ENCODE results near the gene BOC. TPM values are rescaled to one million over a fixed set of nuclear protein-coding genes. Genes with fewer than 3 reads are reported as not detected.

The BOC gene
- total RNA-seq, 4 donors from 2014 or later = 3.7 to 7.4 (median 4.6) TPM

GRCh38 chr3:113214917-113215595 is 3.7 kb downstream of the BOC start:
- Histone ChIP-seq H3K27me3 (peaks cover 0 to 21% (median 15%) of the 10 kb centered on the region in 3 donors), H3K4me1 (peaks cover 0 to 12% of the 10 kb centered on the region in 2 donors)
- no peak for ATAC-seq

GRCh38 chr3:113216393-113216792 is 5.0 kb downstream of the BOC start:
- intact Hi-C loops (cut with DNase I; ENCODE audit: low total_unique reads) = no loop called here

More at GRCh38 chr3:113214917-113215595, 3.7 kb downstream of the BOC start:
- Histone ChIP-seq H3K4me3 (no peak overlapping the region), H3K36me3 (no peaks in the 10 kb centered on the region), H3K27ac (no peak overlapping the region), H3K9me3 (no peaks in the 10 kb centered on the region)
- DNase-seq = no peak
- intact Hi-C loops (cut with DNase I; ENCODE audit: low total_unique reads) = no loop called here
- in situ Hi-C loops (cut with MboI; ENCODE audit: low sequenced_read_pairs in 4 of 4) = no loop called here
- TF ChIP-seq CTCF (IDR thresholded peaks at IDR 0.05 in 4 of 5, conservative IDR thresholded peaks at IDR 0.05 in 1 of 5) = no peak
- no peak for TF ChIP-seq POLR2A (IDR thresholded peaks at IDR 0.05)

GRCh38 chr3:113218011-113218680 is 6.8 kb downstream of the BOC start:
- intact Hi-C loops (cut with DNase I; ENCODE audit: low total_unique reads) (no loop called here), in situ Hi-C loops (cut with MboI; ENCODE audit: low sequenced_read_pairs in 4 of 4) (no loop called here)
- no peak overlapping the region for H3K27ac ChIP-seq
- peaks cover 0 to 11% (median 10%) of the 10 kb centered on the region in 3 donors for H3K27me3 ChIP-seq
- ATAC-seq (no peak), DNase-seq (no peak)
- H3K36me3 ChIP-seq = no peaks in the 10 kb centered on the region
- H3K4me3 ChIP-seq = no peak overlapping the region
- H3K4me1 ChIP-seq = peaks cover 0 to 2% of the 10 kb centered on the region in 2 donors
- H3K9me3 ChIP-seq = no peaks in the 10 kb centered on the region
- no peak for TF ChIP-seq POLR2A (IDR thresholded peaks at IDR 0.05)
- TF ChIP-seq CTCF (IDR thresholded peaks at IDR 0.05 in 4 of 5, conservative IDR thresholded peaks at IDR 0.05 in 1 of 5) = no peak

More at GRCh38 chr3:113216393-113216792, 5.0 kb downstream of the BOC start:
- H3K27me3 ChIP-seq = peaks cover 0 to 21% (median 15%) of the 10 kb centered on the region in 3 donors
- no peaks in the 10 kb centered on the region for H3K36me3 ChIP-seq
- no peak overlapping the region for H3K27ac ChIP-seq
- DNase-seq (no peak), ATAC-seq (no peak)
- peaks cover 0 to 12% of the 10 kb centered on the region in 2 donors for H3K4me1 ChIP-seq
- in situ Hi-C loops (cut with MboI; ENCODE audit: low sequenced_read_pairs in 4 of 4) = no loop called here
- no peaks in the 10 kb centered on the region for H3K9me3 ChIP-seq
- no peak overlapping the region for H3K4me3 ChIP-seq
- no peak for TF ChIP-seq CTCF (IDR thresholded peaks at IDR 0.05 in 4 of 5, conservative IDR thresholded peaks at IDR 0.05 in 1 of 5)
- TF ChIP-seq POLR2A (IDR thresholded peaks at IDR 0.05) = no peak

- no peaks in the 10 kb centered on the region for H3K9me3 ChIP-seq
- no peak overlapping the region for H3K27ac ChIP-seq
- H3K4me3 ChIP-seq = no peak overlapping the region
- no peak for ATAC-seq
- no peaks in the 10 kb centered on the region for H3K36me3 ChIP-seq
- no peaks in the 10 kb centered on the region for H3K4me1 ChIP-seq
- in situ Hi-C loops (cut with MboI; ENCODE audit: low sequenced_read_pairs in 4 of 4) (no loop called here), intact Hi-C loops (cut with DNase I; ENCODE audit: low total_unique reads) (no loop called here)
- TF ChIP-seq CTCF (IDR thresholded peaks at IDR 0.05 in 4 of 5, conservative IDR thresholded peaks at IDR 0.05 in 1 of 5) (no peak), POLR2A (IDR thresholded peaks at IDR 0.05) (no peak)
- H3K27me3 ChIP-seq = peaks cover 0 to 9% (median 5%) of the 10 kb centered on the region in 3 donors
- no peak for DNase-seq
Measured at GRCh38 chr3:113218681-113219045, 7.3 kb downstream of the BOC start.
